Kidney tubule cell (primary cell): ENCODE measurements around the gene ROGDI.

Source experiments
- DNase-seq: peaks from one replicate; pipeline ENCODE4 v3.0.0-alpha.2; 2018; ENCODE audit warnings: low spot score

ROGDI gene

DNA sequence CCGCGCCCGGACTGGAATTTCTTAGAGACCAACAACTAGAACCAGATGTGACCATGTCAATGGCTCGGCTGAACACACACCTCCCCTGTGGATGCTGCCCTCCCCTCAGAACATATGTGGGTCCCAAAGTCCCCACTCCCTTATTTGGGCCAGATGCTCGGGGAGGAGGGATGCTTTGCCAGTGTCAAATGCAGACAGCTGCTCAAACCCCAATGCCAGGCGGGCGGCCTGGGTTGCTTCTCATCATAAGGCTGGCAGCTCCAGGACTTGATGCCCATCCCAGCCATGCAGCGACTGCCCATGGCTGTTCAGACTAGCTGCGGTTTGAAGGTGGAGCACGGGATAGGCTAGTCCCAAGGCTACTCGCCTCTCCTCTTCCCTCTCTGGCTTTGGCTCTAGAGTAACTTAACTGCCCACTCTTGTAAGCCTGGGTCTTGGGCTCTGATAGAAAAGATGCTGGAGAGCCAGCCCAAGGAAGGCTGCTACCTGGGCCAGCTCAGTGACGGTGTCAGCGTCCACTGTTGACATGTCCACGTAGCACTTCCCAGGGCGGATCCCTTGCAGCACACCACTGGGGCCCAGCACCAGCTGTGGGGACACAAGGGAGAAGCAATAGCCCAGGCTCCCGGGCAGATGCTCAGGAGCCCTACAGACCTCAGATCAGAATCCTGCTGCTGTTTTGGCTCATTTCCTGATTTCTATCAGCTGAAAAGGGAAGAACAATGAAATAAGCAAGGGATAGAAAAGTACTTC lies 11.0 kb upstream of the ROGDI start:
- DNase-seq, result no peak

DNA sequence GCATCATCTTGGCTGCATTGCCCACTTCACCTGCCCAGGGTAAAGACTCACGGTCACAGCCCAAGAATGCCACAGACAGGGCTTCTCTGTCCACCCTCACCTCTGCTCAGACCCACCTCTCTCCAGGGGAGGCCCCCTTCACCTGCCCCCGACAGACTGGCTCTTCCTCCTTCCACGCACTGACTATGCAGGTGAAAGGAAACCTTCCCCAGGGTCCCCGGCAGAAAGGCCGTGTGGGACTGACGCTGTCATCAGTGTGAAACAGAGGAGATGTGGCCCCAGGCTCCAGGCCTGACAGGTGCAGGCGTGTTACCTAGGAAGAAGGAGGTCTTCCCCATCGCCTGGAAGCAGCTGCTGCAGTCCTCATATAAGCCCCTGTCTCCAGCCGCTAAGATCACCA lies 9.3 kb upstream of the ROGDI start:
- no peak for DNase-seq

DNA sequence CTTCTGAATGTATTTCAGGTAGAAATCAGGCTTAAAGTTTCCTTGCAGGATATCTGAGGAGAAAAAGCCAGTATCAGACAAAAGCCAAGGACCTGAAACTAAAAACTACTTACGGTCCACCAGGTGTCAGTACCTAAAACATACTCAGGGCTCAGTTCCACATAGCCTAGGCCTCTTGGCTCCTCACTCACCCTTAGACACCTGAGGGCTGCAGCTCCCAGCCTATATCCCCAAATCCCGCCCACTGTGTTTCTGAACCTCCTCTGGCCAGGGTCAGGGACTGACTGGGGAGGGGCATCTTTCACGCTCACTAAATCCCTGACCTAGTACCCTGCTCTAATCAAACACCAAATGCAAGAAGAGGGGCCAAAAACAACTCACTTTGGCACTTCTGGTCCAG lies 8.8 kb upstream of the ROGDI start:
- DNase-seq, result no peak

DNA sequence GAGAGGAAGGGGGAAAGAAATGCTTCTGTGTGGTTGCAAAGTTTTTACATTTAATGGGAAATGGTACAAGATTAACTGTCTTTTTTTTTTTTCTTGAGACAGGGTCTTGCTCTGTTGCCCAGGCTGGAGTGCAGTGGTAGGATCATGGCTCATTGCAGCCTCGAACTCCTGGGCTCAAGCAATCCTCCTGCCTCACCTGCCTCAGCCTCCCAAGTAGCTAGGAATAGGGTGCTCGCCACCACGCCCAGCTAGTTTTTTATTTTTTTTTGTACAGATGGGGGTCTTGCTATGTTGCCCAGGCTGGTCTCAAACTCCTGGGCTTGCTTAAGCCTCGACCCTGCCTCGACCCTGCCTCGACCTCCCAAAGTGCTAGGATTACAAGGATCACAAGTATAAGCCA lies 3.8 kb upstream of the ROGDI start:
- no peak for DNase-seq

- no peak for DNase-seq
These were observed 2.8 kb upstream of the ROGDI start for GRCh38 chr16:4805231-4805630.

- DNase-seq, result no peak
These were observed 1.7 kb upstream of the ROGDI start for GRCh38 chr16:4803898-4804762.

DNA sequence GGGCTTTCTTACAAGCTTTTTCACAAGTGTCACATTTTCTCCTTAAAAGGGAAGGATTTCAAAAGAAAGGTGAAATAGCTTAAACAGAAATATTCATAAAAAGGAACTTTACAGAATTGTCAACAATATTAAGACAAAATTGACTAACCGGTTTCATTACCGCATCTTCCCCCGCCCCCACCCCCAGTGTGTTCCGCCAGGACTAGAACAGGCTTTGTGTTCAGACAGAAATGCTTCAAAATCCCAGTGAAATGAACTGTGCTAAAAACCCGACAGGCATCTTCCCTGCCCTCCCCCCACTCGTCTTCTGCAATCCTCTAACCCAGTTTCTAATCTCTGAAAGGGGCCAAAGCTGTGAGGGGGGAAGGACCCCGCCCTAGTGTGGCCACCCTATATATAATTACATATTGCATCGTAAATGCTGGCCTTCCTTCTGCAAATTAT lies 990 bp upstream of the ROGDI start:
- no peak for DNase-seq

DNA sequence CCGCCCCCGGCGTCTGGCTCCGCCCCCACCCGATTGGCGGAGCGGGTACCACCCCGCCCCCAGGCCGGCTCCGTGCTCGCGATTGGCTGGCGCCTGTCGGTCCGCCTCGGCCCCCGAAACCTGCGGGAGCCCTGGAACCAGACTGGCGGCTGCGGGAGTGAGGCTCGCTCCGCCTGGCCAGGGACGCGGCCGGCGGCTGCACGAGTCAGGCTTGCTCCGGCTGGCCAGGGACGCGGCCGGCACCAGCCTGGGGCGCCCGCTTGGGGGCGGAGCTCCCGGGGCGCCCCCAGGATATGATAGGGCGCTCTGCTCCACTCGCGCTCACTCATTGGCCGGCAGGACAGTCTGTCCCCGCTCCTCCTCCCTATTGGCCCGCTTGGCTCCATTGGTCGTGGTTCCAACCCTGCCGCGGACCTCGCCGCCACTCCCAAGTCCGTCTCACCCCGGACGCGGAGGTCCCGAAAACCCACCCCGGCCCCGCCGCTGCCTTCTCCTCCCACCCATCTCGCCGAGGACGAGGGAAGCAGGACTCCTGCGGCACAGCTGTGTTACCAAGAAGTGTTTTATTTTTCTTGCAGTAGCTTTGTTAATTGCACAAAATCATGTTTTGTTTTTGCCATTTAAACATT lies 340 bp upstream of the ROGDI start:
- DNase-seq, result peak; percentile 92

GRCh38 chr16:4801051-4801961 lies 1.1 kb downstream of the ROGDI start:
- no peak for DNase-seq

DNA sequence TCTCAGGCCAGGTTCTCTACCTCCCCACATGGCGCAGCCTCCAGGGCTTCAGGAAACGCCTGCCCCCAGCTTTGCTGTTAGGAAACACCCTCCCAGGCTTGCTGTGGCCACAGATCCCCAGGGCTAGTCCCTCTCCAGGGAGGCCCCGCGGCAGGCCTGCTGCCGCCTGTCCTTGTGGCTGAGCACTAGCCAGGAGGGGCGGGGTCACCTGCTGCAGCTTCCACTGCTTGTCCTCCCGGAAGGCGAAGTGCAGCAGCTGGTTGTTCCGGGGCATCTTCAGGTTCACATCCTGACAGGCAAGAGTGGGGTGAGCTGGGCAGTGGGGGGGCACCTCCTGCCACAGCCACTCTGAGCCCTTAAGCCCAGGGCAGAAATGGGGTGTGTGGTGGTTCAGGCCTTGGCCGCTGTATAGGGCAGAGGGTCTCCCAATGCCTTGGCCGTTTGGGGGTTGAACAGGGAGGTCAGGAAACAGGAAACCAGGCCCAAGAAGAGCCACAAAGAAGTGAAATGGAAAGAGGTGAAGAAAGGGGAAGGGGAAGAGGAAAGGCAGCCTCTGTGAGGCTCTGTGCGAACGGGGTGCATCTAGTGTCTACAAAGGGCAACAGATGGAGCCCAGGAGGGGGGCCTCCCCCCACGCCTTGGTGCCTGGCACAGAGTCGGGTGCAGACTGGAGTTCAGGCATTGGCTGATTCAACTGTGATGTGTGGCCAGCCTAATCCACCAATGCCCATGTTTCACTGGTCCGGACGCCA lies 2.0 kb downstream of the ROGDI start:
- peak; percentile 4 for DNase-seq

- no peak for DNase-seq
These were observed 3.1 kb downstream of the ROGDI start for GRCh38 chr16:4799171-4799855.

DNA sequence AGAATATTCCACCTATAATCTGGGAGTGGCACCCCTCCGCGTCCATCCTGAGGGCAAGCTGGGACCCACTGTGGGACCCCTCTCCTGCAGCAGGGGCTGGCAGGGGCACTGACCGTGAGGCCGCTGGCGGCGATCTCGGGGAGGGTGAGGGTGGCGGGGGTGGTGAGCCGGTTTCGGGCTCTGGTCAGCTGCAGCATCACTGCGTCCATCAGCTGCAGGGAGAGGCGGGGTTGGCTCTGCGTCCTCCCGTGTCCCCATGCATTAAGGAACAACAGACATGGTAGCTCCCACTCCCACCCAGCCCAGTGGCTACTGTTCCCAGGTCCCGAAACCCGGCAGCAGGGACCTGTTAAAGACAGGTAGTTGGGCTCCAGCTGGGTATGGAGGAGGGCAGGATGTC lies 4.0 kb downstream of the ROGDI start:
- no peak for DNase-seq

DNA sequence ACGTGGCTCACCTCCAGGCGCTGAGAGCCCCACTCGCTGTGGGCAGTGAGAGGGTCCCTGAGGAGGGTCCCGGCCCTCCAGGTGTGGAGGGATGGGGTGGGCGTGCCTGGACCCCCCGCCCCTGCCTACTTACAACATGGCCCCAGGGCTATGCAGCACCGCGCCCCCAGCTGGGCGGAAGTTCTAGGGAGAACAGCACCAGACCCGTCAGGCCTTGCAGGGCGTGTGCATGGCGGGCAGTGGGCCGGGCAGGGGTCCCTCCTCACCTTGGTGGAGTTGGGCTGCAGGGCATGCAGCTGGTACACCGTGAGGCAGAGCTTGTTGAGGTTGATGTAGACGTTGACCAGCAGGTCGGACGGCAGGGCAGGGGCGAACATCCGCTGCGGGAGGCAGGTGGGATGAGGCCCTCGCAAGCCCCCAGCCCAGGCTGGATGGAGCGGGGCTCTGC lies 4.6 kb downstream of the ROGDI start:
- DNase-seq, result no peak

- no peak for DNase-seq
These were observed 5.2 kb downstream of the ROGDI start for GRCh38 chr16:4796982-4797804.

DNA sequence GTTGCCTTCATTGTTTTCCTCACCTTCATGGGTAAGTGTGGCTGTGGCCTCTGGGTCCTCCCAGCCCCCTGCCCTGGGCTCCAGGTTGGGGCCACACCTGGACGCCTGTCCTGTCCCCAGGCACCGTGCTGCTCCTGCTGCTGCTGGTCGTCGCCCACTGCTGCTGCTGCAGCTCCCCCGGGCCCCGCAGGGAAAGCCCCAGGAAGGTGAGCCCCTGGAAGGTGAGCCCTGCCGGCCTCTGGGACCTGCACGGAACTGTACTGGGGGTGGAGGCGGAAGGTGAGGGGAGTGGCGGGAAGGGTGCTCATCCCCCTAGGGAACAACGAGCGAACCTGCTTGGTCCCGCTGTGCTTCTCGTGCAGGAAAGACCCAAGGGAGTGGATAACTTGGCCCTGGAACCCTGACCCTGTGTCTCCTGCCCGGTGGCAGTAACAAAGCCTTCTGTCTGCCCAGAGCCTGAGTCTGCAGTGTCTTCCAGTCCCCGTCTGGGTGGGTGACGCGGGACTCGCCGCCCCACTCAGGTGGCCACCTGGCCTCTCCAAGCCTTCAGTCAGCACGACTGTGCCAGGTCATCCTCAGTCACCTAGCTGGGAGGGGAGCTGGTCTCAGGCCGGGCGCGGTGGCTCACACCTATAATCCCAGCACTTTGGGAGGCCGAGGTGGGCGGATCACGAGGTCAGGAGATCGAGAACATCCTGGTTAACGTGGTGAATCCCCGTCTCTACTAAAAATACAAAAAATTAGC lies 6.4 kb downstream of the ROGDI start:
- no peak for DNase-seq

DNA sequence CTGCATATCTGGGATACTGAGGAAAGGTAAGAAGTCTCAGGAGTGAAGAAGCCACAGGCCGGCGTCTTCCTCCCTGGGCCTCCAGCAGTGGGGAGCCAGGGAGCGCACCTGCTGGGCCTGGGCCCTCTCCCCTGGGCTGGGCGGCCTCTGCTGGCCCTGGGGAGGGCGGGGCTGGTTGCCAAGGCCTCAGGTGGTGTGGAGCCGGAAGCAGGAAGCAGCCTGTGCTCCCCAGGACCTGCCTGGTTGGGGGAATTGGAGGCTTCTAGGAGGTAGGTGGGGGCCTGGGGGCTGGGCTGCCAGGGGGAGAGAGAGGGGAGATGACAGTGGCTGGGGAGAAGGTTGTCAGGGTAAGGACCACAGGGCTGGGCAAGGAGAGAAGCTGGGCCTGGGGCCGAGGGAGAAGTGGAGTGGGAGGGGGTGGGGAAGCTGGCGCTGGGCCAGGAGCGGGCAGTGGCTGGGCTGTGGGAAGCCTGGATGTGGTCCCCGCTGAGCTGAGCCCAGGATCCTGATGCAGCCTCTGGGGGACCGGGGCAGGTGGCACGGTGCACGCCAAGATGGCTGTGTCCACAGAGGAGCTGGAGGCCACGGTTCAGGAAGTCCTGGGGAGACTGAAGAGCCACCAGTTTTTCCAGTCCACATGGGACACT lies 7.1 kb downstream of the ROGDI start, which contains the start of gene SMIM22:
TSS of gene SMIM22 (plus strand) at position 189 of the 647 bp plus-strand sequence. CDS start at position 555, 366 bp downstream.
- peak; percentile 13 for DNase-seq

- no peak for DNase-seq
These were observed 9.4 kb downstream of the ROGDI start for GRCh38 chr16:4792951-4793513.

GRCh38 chr16:4790871-4791270 lies 11.6 kb downstream of the ROGDI start:
- DNase-seq, result no peak
